GM19455 (cell line): Measurements from ENCODE around the gene KCNA3.

Experiments used
- ATAC-seq: cut with Tn5 transposase; IDR thresholded peaks from one replicate; pipeline ENCODE4 v1.9.1; 2021; ENCODE audit not compliant: unreplicated experiment

Gene KCNA3

DNA sequence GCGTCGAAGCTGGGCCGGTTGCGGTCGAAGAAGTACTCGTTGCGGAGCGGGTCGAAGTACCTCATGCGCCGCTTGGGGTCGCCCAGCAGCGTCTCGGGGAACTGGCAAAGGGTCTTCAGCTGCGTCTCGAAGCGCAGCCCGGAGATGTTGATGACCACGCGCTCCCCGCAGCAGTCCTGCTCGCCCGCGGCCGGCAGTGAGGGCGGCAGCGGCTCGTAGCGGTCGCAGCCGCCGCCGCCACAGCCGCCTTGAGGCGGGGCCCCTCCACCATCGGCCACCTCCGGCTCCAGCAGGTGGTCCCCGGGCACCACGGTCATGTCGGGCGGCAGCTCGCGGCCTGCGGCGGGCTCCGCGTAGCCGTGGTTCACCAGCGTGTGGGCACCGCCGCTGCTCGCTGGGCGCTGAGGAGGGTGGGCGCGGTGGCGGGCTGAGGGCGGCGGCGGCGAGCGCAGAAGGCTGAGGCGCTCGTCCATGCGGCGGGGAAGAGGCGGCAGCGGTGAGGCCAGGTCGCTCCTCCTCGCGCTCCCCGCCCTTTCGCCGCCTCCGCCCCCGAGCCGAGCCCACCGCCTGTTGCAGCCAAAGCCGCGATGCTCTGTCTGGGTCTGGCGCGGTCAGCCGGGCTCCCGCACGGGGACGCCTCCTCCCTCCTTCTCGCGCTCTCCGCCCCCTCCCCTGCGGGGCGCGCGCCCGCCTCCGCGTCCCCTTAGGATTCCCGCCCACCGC, at the start of gene KCNA3:
KCNA3 (minus strand) TSS at position 604 of the 723 bp plus-strand sequence; CDS start at position 473, 131 bp downstream.
- no peak for ATAC-seq

DNA sequence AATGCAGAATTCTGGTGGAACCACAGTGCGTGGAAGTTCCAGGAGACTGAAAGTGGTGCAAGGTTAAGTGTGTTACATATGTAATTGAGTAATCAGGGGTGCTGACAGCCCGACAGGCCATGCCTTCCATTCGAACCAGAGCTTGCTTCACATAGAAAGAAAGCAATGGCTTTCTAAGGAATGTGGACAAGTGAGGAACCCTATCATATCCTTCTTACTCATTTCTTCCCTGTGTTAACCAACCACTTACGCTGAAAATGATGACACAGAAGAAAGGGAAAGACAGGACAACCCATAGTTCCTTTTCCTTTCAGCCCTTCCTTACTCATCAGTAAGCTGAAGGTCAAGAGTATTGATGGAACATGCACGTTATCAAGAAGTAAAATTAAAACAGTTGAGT, 48.1 kb upstream of the KCNA3 start:
- no peak for ATAC-seq

GRCh38 chr1:110719908-110720307, 45.2 kb upstream of the KCNA3 start:
- ATAC-seq = no peak

- no peak for ATAC-seq
Observed at GRCh38 chr1:110718452-110718851, 43.7 kb upstream of the KCNA3 start.

- ATAC-seq = no peak
Observed at GRCh38 chr1:110717179-110717578, 42.4 kb upstream of the KCNA3 start.

- ATAC-seq = no peak
Observed at GRCh38 chr1:110714374-110714995, 39.7 kb upstream of the KCNA3 start.

DNA sequence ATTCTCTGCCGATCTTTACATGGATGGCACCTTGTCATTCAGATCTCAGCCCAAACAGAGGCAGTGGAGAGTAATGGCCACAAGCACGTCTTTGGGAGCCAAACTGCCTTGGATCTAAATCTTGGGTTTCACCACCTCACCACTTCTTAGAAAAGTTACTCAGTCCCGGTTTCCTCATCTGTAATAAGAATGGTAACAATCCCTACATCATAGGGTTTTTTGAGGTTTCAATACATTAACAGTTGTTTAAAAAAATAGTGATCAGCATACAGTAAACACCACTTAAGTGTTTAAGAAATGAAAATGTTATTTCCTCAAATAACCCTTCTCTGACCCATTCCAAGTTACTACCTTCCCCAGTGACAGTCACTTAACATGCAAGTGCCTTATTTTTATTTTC, 38.5 kb upstream of the KCNA3 start:
- no peak for ATAC-seq

GRCh38 chr1:110710314-110710713, 35.6 kb upstream of the KCNA3 start:
- no peak for ATAC-seq

- ATAC-seq = no peak
Observed at GRCh38 chr1:110708974-110709440, 34.3 kb upstream of the KCNA3 start.

GRCh38 chr1:110707232-110707631, 32.5 kb upstream of the KCNA3 start:
- no peak for ATAC-seq

GRCh38 chr1:110706621-110707020, 31.9 kb upstream of the KCNA3 start:
- ATAC-seq = no peak

DNA sequence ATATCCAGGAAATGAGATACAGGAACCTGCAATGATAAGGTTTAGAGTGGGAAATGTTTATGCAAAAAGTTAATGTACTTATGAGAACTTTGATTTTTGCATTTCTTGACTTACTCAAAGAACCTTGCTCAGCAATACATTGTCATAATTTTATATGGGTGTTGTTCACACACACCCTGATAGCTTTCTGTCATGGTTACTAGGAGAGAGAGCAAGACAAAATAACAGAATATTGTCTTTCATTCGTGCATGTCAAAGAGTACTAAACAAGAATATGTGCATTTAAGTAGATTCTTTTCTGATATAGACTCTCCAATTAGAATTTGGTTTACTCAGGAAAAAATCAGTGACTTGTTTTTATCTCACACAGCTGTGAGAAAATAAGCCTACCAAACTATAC, 27.5 kb upstream of the KCNA3 start:
- ATAC-seq = no peak

DNA sequence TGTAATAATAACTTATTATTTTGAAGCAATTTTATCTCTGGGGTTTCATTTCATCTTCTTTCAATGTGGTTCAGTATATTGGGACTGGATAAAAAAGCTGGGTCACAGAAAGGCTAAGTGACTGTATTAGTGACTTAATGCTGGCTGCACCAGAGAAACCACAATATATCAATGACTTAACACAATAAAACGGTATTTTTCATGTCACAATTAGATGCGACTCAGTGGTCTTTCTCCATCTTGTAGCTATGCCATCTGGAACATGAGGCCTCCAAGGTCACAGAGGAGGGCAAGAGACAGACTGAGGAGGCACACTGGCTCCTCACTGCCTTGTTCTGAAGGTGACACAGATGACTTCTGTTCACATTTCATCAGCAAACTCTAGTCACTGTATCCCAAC, 26.0 kb upstream of the KCNA3 start:
- ATAC-seq = no peak

DNA sequence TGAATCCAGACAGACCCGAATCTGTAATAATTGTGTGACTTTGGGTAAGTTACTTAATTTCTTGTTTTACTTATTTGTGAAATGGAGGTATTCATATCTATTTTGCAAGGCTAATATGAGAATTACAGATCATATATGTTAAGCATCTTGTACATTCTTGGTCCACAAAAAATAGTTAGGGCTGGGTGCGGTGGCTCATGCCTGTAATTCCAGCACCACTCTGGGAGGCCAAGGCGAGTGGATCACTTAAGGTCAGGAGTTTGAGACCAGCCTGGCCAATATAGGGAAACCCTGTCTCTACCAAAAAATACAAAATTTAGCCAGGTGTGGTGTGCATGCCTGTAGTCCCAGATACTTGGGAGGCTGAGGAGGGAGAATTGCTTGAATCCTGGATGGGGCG, 22.9 kb upstream of the KCNA3 start:
- no peak for ATAC-seq

DNA sequence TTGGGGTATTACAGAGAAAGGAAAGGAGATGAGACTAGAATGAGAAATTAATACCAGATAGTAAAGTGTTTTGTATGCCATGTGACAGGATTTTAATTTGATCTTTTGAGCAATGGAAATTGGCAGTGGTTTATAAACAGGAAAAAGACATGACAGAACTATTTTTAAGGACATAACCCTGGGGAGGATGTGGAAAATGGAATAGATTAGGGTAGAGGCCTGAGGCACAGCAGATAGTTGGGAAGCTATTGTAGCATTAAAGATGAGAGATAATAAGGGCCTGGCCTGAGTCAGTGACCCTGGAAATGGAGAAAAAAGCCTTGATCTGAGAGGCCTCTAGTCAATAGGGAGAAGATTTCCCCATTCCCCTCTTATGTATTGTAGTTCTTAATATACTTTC, 22.1 kb upstream of the KCNA3 start:
- no peak for ATAC-seq

GRCh38 chr1:110690709-110691365, 16.1 kb upstream of the KCNA3 start:
- ATAC-seq = no peak

DNA sequence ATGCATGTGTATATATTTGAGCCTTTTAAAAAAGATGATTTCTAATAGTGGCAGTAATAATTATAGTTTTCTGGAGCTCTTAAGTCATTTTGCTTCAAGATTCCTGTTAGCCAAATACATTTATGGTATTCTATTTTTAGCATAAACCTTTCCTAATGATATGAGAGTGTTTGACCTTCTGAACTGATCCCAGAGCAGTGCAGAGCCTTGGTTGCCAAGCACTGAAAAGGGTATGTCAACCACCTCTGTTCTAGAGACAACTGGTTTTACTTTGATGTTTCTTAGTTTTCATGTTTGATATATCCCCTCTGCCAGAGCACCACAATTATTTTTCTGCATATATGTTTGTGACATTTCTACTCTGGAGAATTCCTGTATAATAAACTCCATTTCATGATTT, 15.1 kb upstream of the KCNA3 start:
- ATAC-seq = no peak

GRCh38 chr1:110688514-110688913, 13.8 kb upstream of the KCNA3 start:
- ATAC-seq = no peak

DNA sequence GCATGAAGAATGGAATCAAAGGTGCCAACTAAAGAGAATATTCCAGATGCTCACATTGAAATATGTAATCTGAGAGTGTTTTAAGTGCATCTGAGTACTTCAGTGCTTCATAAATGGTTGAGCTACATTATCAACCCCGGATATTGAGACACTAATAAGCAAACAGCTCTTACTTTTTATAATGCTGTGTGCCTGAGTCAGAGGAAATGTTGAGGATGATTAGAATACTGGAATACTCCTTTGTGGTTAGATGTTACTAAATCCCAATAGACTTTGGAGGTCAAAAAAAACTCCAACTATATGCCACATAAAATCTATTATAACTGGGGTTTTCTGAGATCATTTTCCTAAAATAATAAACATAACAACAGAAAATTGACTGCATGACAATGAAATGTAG, 12.5 kb upstream of the KCNA3 start:
- no peak for ATAC-seq

DNA sequence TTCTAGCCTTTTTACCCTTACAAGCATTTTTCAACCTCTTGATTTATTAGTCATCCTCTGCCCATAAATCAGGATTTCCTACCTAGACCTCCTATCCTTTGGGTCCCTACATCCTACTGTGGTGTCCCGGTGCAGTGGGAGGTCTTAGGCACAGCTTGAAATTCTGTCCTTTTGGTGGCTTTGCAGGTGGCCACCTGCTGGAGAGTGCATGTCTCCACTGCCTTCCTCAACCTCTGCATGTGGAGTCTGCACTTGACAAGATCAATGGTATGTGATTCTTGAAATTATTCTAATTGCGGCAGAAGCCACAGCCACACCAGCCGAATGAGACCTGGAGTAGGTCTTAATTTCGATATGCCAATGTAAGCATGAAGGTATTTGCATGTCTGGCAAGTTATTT, 11.4 kb upstream of the KCNA3 start:
- no peak for ATAC-seq

DNA sequence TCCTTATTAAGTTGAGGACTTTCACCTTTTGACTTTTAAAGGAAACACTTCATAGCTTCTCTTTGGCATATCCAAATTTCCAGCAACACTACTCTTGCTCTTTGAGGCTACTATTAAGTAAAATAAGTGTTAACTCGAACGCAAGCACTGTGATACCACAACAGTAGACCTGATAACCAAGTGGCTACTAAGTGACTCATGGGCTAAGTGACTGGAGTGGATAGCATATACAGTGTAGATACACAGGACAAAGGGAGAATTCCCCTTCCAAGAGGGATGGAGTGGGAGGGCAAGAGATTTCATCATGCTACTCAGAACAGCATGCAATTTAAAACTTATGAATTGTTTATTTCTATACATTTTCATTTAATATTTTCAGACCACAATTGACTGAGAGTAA, 9.8 kb upstream of the KCNA3 start:
- no peak for ATAC-seq

DNA sequence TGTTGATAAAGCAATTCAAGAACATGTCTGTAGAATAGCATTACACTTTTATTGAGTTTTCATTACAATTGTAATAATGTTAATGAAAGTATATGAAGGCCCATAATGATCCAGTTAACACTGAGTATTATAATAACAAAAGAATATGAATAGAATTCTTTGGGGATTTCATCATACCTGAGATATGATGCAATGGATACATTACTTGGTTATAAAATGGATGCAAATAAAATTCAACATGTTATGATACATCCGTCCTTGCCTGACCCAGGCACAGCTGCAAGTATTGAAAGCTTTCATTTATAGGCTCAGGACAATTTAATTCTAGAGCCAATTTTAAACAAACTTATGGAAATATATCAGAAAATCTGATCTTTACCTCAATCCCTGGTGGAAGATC, 8.2 kb upstream of the KCNA3 start:
- ATAC-seq = no peak
